Vagina (tissue), 2 donors: Measurements from ENCODE around the gene PTPRCAP. TPM values are rescaled to one million over a fixed set of nuclear protein-coding genes. Genes with fewer than 3 reads are reported as not detected.

Experiments
- DNase-seq, 2 donors: peaks; one replicate each; pipeline ENCODE4 v3.0.0-alpha.2; 2017; ENCODE audit errors: extremely low spot score in 2 of 2
- H3K27ac ChIP-seq: fragments of 200-600 bp; sonication (generic); one replicate; pipeline ENCODE4 v1.5.1; 2019
- H3K27me3 ChIP-seq: fragments of 200-600 bp; sonication (generic); one replicate; pipeline ENCODE4 v1.5.1; 2019
- H3K36me3 ChIP-seq, 2 donors: fragments of 200-600 bp; sonication (generic); one replicate each; pipeline ENCODE4 v1.5.1; 2017 to 2019
- H3K4me1 ChIP-seq: fragments of 200-600 bp; sonication (generic); one replicate; pipeline ENCODE4 v1.5.1; 2019
- H3K4me3 ChIP-seq, 2 donors: fragments of 200-600 bp; sonication (generic); 1 replicate in 1 of 2; 2 replicates in 1 of 2; pipeline ENCODE4 v1.5.1; 2016 to 2019
- H3K9me3 ChIP-seq: fragments of 200-600 bp; sonication (generic); one replicate; pipeline ENCODE4 v1.5.1; 2019
- POLR2A ChIP-seq, 2 donors: fragments of 450-650 bp; IDR thresholded peaks; one replicate each; pipeline ENCODE4 v1.6.1; 2017; ENCODE audit warnings: antibody characterized with exemption in 2 of 2, mild to moderate bottlenecking in 2 of 2, moderate library complexity in 2 of 2
- POLR2AphosphoS5 ChIP-seq, 2 donors: sonication (generic); formaldehyde crosslinking; IDR thresholded peaks; one replicate each; pipeline ENCODE4 v1.9.0; 2017; ENCODE audit warnings: antibody characterized with exemption in 2 of 2, mild to moderate bottlenecking in 2 of 2, low read depth in 1 of 2; ENCODE audit not compliant: insufficient read depth in 1 of 2
- intact Hi-C: fragments of 100-400 bp; cut with DNase I; formaldehyde crosslinking; loops from one replicate; pipeline ENCODE4 v1.15.1; 2023
- total RNA-seq: library from RNA; depleted of rRNA; stranded (reverse); fragments of >200 nt; gene quantifications from one replicate; pipeline ENCODE4 v1.2.3, GENCODE V29; 2016
- TF ChIP-seq, protein P1 (sequence below), 3 experiments: fragments of 450-650 bp in 2 of 3; fragments of 200-600 bp in 1 of 3; sonication (generic) in 1 of 3; IDR thresholded peaks; one replicate each; pipeline ENCODE4 v1.5.1; 2017 to 2019; ENCODE audit warnings: antibody characterized with exemption in 3 of 3, mild to moderate bottlenecking in 2 of 3, moderate library complexity in 2 of 3

Gene PTPRCAP
- total RNA-seq, 1 donor from 2014 or later: 18.2 TPM

GRCh38 chr11:67442504-67443404 lies 5.3 kb upstream of the PTPRCAP start:
- Histone ChIP-seq H3K4me1 (peaks cover 44% of the 10 kb centered on the region), H3K4me3 (peak overlapping the region; percentile 76 to 87), H3K36me3 (peaks cover 0 to 28% of the 10 kb centered on the region in 2 donors), H3K27ac (peak overlapping the region; percentile 94), H3K9me3 (no peaks in the 10 kb centered on the region), H3K27me3 (no peaks in the 10 kb centered on the region)
- TF ChIP-seq POLR2A (IDR thresholded peaks at IDR 0.05): no peak
- TF ChIP-seq, protein P1, sequence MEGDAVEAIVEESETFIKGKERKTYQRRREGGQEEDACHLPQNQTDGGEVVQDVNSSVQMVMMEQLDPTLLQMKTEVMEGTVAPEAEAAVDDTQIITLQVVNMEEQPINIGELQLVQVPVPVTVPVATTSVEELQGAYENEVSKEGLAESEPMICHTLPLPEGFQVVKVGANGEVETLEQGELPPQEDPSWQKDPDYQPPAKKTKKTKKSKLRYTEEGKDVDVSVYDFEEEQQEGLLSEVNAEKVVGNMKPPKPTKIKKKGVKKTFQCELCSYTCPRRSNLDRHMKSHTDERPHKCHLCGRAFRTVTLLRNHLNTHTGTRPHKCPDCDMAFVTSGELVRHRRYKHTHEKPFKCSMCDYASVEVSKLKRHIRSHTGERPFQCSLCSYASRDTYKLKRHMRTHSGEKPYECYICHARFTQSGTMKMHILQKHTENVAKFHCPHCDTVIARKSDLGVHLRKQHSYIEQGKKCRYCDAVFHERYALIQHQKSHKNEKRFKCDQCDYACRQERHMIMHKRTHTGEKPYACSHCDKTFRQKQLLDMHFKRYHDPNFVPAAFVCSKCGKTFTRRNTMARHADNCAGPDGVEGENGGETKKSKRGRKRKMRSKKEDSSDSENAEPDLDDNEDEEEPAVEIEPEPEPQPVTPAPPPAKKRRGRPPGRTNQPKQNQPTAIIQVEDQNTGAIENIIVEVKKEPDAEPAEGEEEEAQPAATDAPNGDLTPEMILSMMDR (IDR thresholded peaks at IDR 0.05): no peak
- TF ChIP-seq POLR2AphosphoS5 (IDR thresholded peaks at IDR 0.05; ENCODE audit: insufficient read depth in 1 of 2, low read depth in 1 of 2): no peak
- intact Hi-C loops: no loop called here
- no peak for DNase-seq

DNA sequence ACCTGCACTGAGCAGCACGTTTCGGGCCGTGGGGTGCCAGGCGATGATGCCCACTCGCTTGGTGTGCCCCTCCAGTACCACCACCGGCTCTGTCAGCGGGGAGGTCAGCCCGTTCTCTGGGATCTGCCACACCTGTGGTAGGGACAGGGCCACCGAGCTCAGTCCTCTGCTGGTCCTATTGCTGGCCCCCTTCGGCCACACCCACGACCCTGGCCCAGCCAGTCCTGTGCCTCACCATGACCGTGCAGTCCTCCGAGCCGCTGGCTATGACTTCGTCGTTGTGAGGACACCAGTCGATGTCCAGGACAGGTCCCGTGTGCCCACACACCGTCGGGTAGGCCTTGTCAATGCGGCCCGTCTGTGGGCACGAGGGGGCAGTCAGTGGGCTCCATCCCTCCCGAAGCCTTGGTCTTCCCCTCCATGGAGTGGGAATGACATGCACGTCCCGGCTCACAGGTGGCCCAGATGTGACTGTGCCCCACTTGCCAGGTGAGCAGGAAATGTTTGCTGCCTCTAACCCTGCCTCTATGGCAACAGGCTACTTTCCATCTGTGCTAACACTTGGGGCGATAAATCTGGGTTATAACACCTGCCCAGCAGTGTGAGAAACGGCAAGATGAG lies 4.4 kb upstream of the PTPRCAP start:
- Histone ChIP-seq H3K27ac (peak overlapping the region; percentile 94), H3K9me3 (no peaks in the 10 kb centered on the region), H3K36me3 (peaks cover 0 to 28% of the 10 kb centered on the region in 2 donors), H3K4me1 (peaks cover 44% of the 10 kb centered on the region), H3K4me3 (peak overlapping the region in 1 of 2 donors; percentile 87), H3K27me3 (no peaks in the 10 kb centered on the region)
- DNase-seq: no peak
- TF ChIP-seq POLR2A (IDR thresholded peaks at IDR 0.05) (no peak), POLR2AphosphoS5 (IDR thresholded peaks at IDR 0.05; ENCODE audit: insufficient read depth in 1 of 2, low read depth in 1 of 2) (peak in 1 of 2 donors; percentile 8)
- TF ChIP-seq, protein P1 (IDR thresholded peaks at IDR 0.05): no peak
- intact Hi-C loops: no loop called here

DNA sequence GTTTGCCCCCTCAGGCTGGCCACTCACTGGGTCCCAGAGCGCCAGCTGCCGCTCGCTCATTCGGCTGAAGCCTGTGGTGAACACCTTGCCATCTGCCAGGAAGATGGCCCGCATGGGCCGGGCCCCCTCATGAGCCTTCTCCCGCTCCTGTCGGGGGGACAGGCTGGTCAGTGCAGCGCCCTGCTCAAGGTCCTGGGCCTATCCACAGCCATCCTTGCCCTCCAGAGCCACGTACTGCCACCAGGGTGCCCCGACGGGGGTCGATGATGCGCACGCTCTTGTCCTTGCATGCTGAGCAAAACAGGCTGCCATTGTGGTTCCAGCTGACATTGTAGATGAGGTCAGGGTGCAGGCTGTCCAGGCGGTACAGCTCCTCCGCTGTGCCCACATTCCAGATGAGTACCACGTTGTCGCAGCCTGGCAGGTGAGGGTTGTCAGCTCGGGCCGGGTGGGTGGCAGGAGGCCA lies 3.6 kb upstream of the PTPRCAP start:
- TF ChIP-seq, protein P1 (IDR thresholded peaks at IDR 0.05): no peak
- TF ChIP-seq POLR2AphosphoS5 (IDR thresholded peaks at IDR 0.05; ENCODE audit: insufficient read depth in 1 of 2, low read depth in 1 of 2) (no peak), POLR2A (IDR thresholded peaks at IDR 0.05) (no peak)
- no peak overlapping the region for H3K27ac ChIP-seq
- H3K4me1 ChIP-seq: peaks cover 52% of the 10 kb centered on the region
- intact Hi-C loops: no loop called here
- no peak for DNase-seq
- H3K27me3 ChIP-seq: no peaks in the 10 kb centered on the region
- no peak overlapping the region for H3K4me3 ChIP-seq
- peaks cover 0 to 29% of the 10 kb centered on the region in 2 donors for H3K36me3 ChIP-seq
- no peaks in the 10 kb centered on the region for H3K9me3 ChIP-seq

- TF ChIP-seq, protein P1 (IDR thresholded peaks at IDR 0.05): no peak
- TF ChIP-seq POLR2AphosphoS5 (IDR thresholded peaks at IDR 0.05; ENCODE audit: insufficient read depth in 1 of 2, low read depth in 1 of 2): no peak
- no peak for TF ChIP-seq POLR2A (IDR thresholded peaks at IDR 0.05)
- H3K27ac ChIP-seq: no peak overlapping the region
- H3K4me3 ChIP-seq: no peak overlapping the region
- no peak for DNase-seq
- peaks cover 0 to 35% of the 10 kb centered on the region in 2 donors for H3K36me3 ChIP-seq
- intact Hi-C loops: no loop called here
- no peaks in the 10 kb centered on the region for H3K9me3 ChIP-seq
- H3K4me1 ChIP-seq: peaks cover 58% of the 10 kb centered on the region
- no peaks in the 10 kb centered on the region for H3K27me3 ChIP-seq
Observed at GRCh38 chr11:67440229-67441097, 3.0 kb upstream of the PTPRCAP start.
